GM21423 (cell line): ENCODE results near the gene JADE2.

Experiments used
- ATAC-seq: cut with Tn5 transposase; IDR thresholded peaks from one replicate; pipeline ENCODE4 v1.9.1; 2021; ENCODE audit warnings: mild to moderate bottlenecking, moderate library complexity; ENCODE audit not compliant: unreplicated experiment

Gene JADE2

GRCh38 chr5:134529460-134529859 lies 4.0 kb downstream of the JADE2 start:
- no peak for ATAC-seq

GRCh38 chr5:134530301-134531077 lies 5.0 kb downstream of the JADE2 start:
- no peak for ATAC-seq

GRCh38 chr5:134533115-134533815 lies 7.8 kb downstream of the JADE2 start:
- ATAC-seq = no peak

GRCh38 chr5:134534058-134534725 lies 8.7 kb downstream of the JADE2 start:
- no peak for ATAC-seq

- ATAC-seq = no peak
Observed at GRCh38 chr5:134534726-134535110, 9.2 kb downstream of the JADE2 start.

- ATAC-seq = no peak
Observed at GRCh38 chr5:134536876-134537275, 11.4 kb downstream of the JADE2 start.

- ATAC-seq = no peak
Observed at GRCh38 chr5:134537297-134537696, 11.8 kb downstream of the JADE2 start.

GRCh38 chr5:134538296-134538695 lies 12.8 kb downstream of the JADE2 start:
- ATAC-seq = no peak

GRCh38 chr5:134539732-134540131 lies 14.3 kb downstream of the JADE2 start:
- no peak for ATAC-seq

- no peak for ATAC-seq
Observed at GRCh38 chr5:134540747-134541733, 15.6 kb downstream of the JADE2 start.

- ATAC-seq = no peak
Observed at GRCh38 chr5:134541736-134542376, 16.4 kb downstream of the JADE2 start.

- peak; percentile 53 for ATAC-seq
Observed at GRCh38 chr5:134543820-134544614, 18.5 kb downstream of the JADE2 start.

- ATAC-seq = no peak
Observed at GRCh38 chr5:134545070-134545868, 19.8 kb downstream of the JADE2 start.

GRCh38 chr5:134547066-134547465 lies 21.6 kb downstream of the JADE2 start:
- no peak for ATAC-seq

- ATAC-seq = no peak
Observed at GRCh38 chr5:134547579-134547978, 22.1 kb downstream of the JADE2 start.

GRCh38 chr5:134547999-134548658 lies 22.7 kb downstream of the JADE2 start:
- ATAC-seq = no peak

GRCh38 chr5:134549714-134550113 lies 24.2 kb downstream of the JADE2 start:
- no peak for ATAC-seq
